ENCODE data around the gene ZCCHC14. TPM values are rescaled to one million over a fixed set of nuclear protein-coding genes. Genes with fewer than 3 reads are reported as not detected.

The ZCCHC14 gene
- total and polyA plus RNA-seq, 2 of the 13 experiments (the other 11 are each of a cell fraction or from before 2014, with no cell fraction given) = 12.4 to 12.5 TPM

GRCh38 chr16:87391950-87392820, 100.6 kb downstream of the ZCCHC14 start, which contains the start of gene MAP1LC3B (continued):
- TF ChIP-seq GFI1 (CRISPR knock-in tag; IDR thresholded peaks at IDR 0.05; ENCODE audit: borderline replicate concordance) = peak; percentile 89; the same call in 1 of the 2 replicates
- peak; percentile 37; the same call in 1 of the 2 replicates for TF ChIP-seq FIP1L1 (IDR thresholded peaks at IDR 0.05; ENCODE audit: borderline replicate concordance, insufficient read depth, low read depth, low read length)
- TF ChIP-seq ZNF124 (CRISPR knock-in tag; IDR thresholded peaks at IDR 0.05) = peak; percentile 75; the same call in 1 of the 2 replicates
- no peak for TF ChIP-seq ZMYM3 (CRISPR knock-in tag; IDR thresholded peaks at IDR 0.05)
- TF ChIP-seq ZSCAN29 (CRISPR knock-in tag; conservative IDR thresholded peaks at IDR 0.05) = peak; percentile 81; the same call in 1 of the 2 replicates
- peak; percentile 89 for TF ChIP-seq NCOA1 (CRISPR knock-in tag; IDR thresholded peaks at IDR 0.05)
- peak; percentile 95 for TF ChIP-seq IRF2 (CRISPR knock-in tag; IDR thresholded peaks at IDR 0.05)
- peak; percentile 75; the same call in 1 of the 2 replicates for TF ChIP-seq ZNF691 (CRISPR knock-in tag; IDR thresholded peaks at IDR 0.05; ENCODE audit: borderline replicate concordance, low read depth)
- TF ChIP-seq ZNF12 (CRISPR knock-in tag; IDR thresholded peaks at IDR 0.05) = 0 out of 2 replicates have a peak, but pooled peaks have one; percentile 59
- no peak for TF ChIP-seq ZNF879 (CRISPR knock-in tag; IDR thresholded peaks at IDR 0.05)
- TF ChIP-seq RFX1 (IDR thresholded peaks at IDR 0.05) = no peak
- TF ChIP-seq SP2 (CRISPR knock-in tag; IDR thresholded peaks at IDR 0.05) = peak; percentile 96
- no peak; the same call in 1 of the 2 replicates for TF ChIP-seq CREBL2 (CRISPR knock-in tag; IDR thresholded peaks at IDR 0.05; ENCODE audit: borderline replicate concordance)
- no peak for TF ChIP-seq RARG (CRISPR knock-in tag; IDR thresholded peaks at IDR 0.05; ENCODE audit: low read depth)
- TF ChIP-seq ZHX1 (CRISPR knock-in tag; IDR thresholded peaks at IDR 0.05; ENCODE audit: low read depth) = peak; percentile 97
- peak; percentile 91 for TF ChIP-seq ZNF574 (CRISPR knock-in tag; IDR thresholded peaks at IDR 0.05)
- TF ChIP-seq NFIB (CRISPR knock-in tag; IDR thresholded peaks at IDR 0.05; ENCODE audit: borderline replicate concordance) = no peak
- peak; percentile 95 for TF ChIP-seq RELA (CRISPR knock-in tag; IDR thresholded peaks at IDR 0.05)
- peak; percentile 86 for TF ChIP-seq GATAD1 (CRISPR knock-in tag; IDR thresholded peaks at IDR 0.05)
- TF ChIP-seq BCL6 (CRISPR knock-in tag; IDR thresholded peaks at IDR 0.05) = peak; percentile 76; the same call in 1 of the 2 replicates
- TF ChIP-seq ZNF530 (CRISPR knock-in tag; IDR thresholded peaks at IDR 0.05; ENCODE audit: low read depth) = no peak
- TF ChIP-seq ZNF30 (CRISPR knock-in tag; IDR thresholded peaks at IDR 0.05) = no peak

Measured in HepG2 (cell line).